NCI-H345 (cell line): ENCODE results near the gene HOTAIR.
A peak's percentile ranks its signal among the peaks of the same experiment; 100 is the strongest.

Source experiments
- DNase-seq: peaks from one replicate; lab custom pipeline; 2025; lab: John Stamatoyannopoulos, UW

The HOTAIR gene

GRCh38 chr12:53974084-53975063 lies at the start of gene HOTAIR:
Gene HOTAIR, minus strand, starts transcription at chr12:53974954.
- DNase-seq: peak; percentile 18

GRCh38 chr12:54024127-54024526 lies 49.4 kb upstream of the HOTAIR start:
- no peak for DNase-seq

- no peak for DNase-seq
Observed at GRCh38 chr12:54022960-54023884, 48.5 kb upstream of the HOTAIR start.

- no peak for DNase-seq
Observed at GRCh38 chr12:54021432-54022013, 46.8 kb upstream of the HOTAIR start.

- no peak for DNase-seq
Observed at GRCh38 chr12:54020591-54021405, 46.0 kb upstream of the HOTAIR start.

GRCh38 chr12:54019924-54020590 lies 45.3 kb upstream of the HOTAIR start:
- DNase-seq: no peak

- DNase-seq: no peak
Observed at GRCh38 chr12:54019091-54019811, 44.5 kb upstream of the HOTAIR start.

GRCh38 chr12:54018468-54018984 lies 43.8 kb upstream of the HOTAIR start:
- no peak for DNase-seq

- DNase-seq: peak; percentile 82
Observed at GRCh38 chr12:54017878-54018467, 43.2 kb upstream of the HOTAIR start.

GRCh38 chr12:54017027-54017788 lies 42.5 kb upstream of the HOTAIR start:
- peak; percentile 45 for DNase-seq

GRCh38 chr12:54016478-54016964 lies 41.8 kb upstream of the HOTAIR start:
- no peak for DNase-seq

GRCh38 chr12:54016051-54016450 lies 41.3 kb upstream of the HOTAIR start:
- DNase-seq: no peak

- no peak for DNase-seq
Observed at GRCh38 chr12:54015018-54015931, 40.5 kb upstream of the HOTAIR start.

- no peak for DNase-seq
Observed at GRCh38 chr12:54014377-54015017, 39.7 kb upstream of the HOTAIR start.

GRCh38 chr12:54012631-54013409 lies 38.1 kb upstream of the HOTAIR start:
- no peak for DNase-seq
